ENCODE results near the gene MAP2K5.

The MAP2K5 gene

DNA sequence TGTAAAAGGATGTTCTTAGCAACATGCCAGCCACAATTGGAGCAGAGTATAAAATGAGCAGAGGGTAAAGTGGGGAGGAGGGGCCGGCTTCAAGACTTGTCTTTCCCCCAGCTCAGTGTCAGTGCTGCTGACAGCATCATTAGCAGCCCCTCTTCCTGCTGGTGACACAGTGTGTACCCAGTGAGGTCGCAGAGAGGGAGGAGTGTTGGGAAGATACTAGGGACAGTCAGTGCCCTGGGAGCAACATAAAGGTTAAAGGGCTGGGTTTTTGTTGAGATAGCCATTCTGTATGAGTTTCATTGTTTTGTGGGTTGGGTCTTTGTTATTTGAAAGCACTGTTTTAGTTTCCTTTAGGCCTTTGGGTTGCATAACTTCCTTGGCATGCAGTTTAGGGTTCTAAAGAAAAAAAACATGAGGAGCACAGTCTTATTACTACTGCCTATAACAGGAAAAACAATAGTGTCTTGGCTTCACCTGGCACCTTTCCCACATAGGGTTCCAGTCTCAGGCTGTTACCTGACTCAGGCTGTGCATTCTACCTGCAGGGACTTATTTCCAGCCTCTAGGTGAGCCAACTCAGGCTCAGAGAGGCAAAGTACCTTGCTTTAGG is 188.7 kb downstream of the MAP2K5 start:
- no peak for DNase-seq

DNA sequence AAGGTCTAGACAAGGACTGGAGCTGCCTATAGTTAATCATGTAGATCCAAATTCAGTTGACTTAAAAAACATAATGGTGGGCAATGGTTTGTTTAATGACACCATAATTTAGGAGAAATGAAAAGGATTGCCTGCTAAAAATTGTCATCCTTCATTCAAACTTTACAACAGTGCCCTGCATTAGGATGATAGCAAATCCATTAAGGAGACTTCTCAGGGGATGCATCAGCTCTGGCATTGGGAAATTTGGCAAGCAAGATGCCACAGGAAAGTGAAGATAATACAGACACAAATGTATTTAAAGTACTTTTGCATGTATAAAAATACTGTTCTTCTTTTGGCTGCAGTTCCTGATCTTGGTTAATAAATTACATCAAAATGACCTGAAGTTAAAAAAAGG is 189.7 kb downstream of the MAP2K5 start:
- no peak for DNase-seq

DNA sequence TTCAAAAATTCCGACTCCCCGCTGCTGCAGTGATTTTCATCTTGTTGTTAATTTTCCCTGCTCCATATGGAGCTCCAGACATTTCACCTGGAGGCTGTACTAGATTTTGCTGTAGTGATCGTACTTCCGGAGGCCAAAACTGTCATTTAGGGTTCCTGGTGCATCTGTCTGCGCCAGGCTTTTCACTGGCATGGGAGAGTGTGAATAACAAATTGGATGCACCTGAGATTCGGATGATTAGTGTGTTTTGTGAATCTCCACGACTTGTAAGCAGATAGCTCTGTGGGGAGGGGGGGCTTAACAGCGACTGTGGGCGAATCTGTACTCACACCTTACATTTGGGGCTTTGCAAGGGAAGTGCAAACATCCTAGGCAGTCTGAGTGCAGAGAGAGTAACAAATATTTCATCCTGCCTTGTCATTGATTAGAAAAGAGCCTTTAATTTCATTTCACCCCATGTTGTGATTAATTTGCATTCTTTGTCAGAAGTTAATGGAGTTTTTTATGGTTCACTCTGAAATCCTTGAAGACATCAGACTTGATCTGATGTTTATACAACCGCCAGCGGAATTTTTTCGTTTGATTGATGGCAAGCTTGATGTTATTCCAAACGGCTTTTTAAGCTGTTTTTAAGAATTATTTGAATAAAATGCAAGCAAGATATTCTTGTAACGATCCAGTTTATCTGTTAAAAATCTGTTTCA is 190.3 kb downstream of the MAP2K5 start:
- DNase-seq, result no peak

DNA sequence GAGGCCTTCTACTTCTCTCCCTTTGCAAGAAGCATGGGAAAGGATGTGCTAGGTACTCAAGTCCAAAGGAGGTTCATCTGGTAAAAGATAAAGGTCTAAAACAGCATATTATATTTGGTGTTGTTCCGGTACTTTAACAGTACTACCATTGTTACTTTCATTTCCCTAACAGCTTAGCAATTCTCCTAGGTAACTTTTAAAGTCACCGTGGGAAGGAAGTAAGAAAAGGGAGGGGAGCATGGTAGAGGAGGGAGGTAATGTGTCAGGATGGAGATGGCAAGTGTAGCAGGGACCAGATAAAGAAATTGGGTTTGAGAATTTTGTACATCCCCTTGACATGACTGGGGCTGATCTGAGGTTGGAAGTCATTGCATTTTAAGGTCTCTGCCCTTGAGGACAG is 193.4 kb downstream of the MAP2K5 start:
- no peak for DNase-seq

DNA sequence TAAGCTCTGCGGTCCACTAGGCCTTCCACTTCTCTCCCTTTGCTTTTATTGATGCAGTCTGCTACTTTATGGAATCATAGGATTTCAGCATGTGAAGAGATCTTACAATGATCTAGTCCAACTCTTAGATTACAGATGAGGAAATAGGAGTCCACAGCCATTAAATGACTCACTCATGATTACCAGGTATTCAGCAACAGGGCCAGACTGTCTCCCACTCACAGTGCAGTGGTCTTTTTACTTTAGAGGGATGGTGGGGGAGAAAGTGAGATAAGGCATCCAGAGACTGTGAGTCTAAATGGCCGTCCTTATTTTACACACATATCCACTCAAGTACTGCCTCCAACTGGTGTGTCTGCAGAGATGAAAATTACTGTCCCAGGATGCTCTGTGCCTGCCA is 194.3 kb downstream of the MAP2K5 start:
- no peak for DNase-seq

DNA sequence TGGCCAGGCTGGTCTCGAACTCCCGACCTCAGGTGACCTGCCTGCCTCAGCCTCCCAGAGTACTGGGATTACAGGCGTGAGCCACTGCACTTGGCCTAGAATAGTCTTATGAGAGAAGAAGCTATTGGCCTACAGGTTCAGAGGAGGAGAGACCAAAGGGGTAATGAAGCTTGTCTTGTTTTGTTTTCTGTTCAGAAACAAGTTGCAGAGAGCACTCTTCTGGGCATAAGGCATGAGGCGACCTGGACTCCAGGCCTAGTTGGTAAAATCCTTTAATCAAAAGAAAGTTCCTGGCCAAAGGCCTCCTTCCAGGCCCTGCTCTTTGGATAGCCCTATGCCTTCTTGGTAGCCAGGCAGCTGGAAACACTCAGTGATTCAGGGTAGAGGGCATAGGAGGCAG is 195.6 kb downstream of the MAP2K5 start:
- no peak for DNase-seq

DNA sequence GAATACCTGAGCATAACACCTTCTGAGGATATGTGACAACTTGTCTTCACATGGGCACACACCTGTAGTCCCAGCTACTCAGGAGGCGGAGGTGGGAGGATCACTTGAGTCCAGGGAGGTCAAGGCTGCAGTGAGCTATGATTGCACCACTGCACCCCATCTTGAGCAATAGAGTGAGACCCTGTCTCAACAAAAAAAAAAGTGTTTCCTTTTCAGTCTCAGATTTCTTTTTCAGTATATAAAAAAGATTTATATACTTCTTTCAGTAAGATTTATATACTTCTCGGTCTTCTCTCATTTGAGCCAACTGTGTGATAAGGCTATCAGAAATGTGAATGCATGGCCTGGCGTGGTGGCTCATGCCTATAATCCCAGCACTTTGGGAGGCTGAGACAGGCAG is 197.9 kb downstream of the MAP2K5 start:
- no peak for DNase-seq

DNA sequence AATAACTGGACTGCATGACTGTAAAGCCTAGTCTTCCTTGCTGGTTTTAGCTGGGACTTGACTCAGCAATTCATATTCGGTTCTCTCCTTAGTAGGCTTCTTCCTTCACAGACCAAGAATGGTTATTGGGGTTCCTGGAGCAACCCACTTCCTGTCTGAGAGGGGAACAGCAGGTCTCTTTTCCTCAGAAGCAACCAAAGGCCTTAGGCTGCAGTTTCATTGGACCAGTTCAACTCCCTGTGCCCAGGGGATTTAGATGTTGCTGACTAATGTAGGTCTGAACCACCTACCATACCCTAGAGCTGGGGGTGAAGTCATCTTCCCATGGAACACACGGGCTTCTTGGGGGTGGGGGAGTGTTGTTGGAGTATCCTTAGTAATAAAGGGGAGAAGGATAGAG is 198.8 kb downstream of the MAP2K5 start:
- DNase-seq, result peak; percentile 40

DNA sequence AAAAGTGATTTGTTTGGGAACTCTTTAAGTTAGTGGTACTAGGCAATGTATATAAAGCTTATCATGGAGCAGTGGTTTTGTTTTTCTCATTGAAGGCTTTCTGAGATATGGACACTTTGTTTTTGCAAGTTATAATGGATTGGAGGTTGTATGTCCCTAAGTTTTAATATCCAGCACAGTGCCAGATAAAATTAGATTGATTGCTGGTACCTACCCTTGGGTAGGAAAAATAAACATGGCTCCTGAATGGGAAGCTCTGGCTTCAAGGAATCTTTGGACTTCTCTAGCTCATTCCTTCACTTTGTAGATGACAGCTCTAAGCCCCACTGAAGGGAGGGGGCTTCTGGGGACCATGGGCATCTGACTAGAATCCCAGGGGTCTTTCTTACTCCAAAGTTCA is 201.1 kb downstream of the MAP2K5 start:
- no peak for DNase-seq

DNA sequence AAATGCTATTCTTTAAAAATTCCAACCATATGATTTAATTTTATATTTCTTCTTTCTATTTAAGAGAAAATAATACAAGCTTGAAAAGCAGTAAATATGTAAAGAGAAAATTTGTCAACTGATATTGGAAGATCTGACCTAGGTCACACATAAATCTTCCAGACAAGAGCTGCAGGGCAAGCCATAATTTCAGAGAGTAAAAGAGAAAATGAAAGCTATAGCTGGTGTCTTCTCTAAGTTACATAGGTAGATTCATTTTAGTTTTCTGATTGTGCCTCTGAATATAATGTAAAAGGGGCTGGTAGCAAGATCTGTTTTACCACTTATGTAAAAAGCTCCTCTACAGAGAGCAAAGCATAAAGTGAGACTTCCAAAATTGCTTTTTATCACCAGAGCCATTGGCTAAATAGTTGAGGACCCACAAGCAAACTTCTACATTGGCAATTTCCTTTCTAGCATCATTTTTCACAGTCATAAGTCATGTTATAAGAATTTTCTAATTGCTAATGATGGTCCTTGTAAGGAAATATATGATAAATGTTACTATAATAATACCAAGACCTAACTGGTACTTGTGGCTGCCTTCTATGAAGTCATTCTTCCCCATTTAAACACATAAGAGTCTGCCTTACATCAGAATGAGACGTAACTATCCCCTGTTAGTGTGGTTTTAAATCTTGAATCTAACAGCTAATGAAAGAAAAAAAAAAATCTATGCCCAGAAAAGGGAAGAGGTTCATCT is 202.0 kb downstream of the MAP2K5 start:
- peak; percentile 43 for DNase-seq

DNA sequence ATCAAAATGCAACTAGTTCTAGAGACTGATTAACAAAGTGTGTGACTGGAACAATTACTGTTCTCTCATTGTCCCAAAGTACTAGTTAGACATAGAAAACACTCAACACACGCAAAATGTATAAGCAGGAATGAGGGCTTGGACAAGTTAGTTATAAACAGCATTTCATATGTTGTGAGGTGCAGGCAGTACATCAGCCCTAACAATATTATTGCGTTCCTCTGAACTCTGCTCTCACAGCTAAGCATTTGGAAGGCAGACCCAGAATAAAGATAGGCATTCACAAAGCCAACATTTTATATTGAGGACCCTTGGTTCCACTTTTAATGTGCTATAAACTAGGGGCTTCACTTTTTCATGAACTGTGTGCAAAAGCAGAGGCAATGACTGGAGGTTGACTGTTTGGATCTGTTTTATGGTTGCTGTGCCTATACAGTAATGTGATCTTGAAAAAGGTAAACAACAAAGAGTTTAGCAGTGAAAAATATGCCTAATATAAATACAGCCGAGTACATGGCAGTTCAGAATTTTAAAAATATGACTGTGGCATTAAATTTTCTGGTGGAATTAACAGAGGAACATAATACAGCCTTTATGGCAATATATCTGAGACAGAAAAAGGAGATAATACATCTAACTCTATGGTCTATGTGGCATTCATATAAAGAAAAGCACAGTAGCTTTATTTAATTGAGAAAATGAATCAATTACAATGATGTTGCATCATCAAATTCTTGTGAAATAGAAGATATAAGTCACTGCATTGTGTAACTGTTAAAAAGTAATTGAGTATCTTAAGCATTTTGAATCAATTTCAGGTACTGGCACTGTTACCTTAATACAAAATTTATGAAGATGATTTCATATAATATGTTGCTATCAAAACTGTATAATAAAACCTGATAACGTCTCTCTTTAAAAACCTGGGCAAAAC is 202.8 kb downstream of the MAP2K5 start:
- DNase-seq, result peak; percentile 5

DNA sequence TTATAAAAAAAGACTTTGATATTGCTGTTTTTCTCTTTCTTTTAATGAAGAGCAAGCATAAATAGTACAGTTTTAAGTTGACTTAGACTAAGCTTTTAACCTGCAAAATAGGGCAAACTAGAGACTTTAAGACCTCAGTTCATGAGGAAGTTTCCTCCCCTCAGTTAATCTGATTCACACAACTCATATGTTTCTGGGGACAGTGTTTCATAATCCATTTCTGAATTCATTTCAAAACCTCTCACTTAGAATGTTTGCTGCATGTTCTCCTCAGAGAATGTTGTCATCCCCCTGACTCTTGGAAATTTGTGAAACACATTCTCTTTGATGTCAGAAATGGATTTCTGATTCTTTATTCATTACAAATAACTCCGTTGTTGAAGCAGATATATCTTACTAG is 203.5 kb downstream of the MAP2K5 start:
- peak; percentile 7 for DNase-seq

DNA sequence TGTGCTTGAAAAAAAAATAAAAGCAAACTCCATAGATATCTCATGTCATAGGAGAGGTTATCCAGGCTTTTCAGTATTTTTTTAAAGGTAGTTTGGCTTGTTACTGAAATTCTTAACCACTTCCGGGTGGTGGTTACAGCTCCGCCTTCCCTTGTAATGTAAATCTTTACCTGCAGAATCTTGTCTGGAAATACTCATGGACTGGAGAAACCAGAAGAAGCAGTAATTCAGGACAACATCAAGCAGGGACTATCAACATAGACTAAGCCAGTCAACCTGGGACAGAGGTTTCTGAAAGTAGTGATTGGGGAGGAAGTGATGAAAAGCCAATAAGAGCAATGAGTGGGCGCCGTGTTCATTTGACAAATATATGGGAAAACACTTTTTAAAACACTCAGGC is 203.9 kb downstream of the MAP2K5 start:
- no peak for DNase-seq

DNA sequence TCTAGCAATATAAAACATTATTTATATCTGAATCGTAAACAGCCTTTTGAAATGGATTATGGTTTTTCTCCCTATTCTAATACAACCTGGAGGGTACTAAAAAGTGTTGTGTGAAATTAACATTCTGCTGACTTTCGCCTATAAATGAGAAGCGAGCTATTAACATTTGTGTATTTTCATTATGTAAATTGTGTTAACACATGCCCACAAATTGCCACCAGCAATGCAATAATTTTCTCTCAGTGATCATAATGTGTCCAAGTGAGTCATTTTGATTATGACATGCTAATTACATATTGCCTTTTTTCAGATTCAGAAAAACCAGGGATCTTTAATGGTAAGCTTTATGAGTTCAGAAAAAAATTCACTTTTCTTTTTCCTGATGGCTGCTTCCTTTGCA is 205.4 kb downstream of the MAP2K5 start:
- DNase-seq, result no peak

DNA sequence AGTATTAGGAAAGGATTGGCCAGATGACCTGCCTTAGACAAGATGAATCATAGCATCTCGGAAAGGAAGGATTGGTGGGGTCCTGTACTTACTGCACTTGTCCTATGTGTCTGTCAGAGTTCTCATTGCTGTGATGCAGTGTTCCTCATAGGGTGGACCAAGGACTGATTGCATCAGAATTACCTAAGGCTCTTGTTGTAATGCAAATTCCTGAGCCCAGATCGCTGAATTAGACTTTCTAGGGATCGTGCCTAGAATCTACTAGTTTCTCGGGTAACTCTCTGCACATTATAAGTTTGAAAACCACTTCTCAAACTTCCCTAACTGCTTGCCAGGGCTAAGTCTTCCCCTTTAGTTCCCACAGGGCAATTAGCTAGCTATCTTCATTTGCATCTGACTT is 207.9 kb downstream of the MAP2K5 start:
- DNase-seq, result no peak

DNA sequence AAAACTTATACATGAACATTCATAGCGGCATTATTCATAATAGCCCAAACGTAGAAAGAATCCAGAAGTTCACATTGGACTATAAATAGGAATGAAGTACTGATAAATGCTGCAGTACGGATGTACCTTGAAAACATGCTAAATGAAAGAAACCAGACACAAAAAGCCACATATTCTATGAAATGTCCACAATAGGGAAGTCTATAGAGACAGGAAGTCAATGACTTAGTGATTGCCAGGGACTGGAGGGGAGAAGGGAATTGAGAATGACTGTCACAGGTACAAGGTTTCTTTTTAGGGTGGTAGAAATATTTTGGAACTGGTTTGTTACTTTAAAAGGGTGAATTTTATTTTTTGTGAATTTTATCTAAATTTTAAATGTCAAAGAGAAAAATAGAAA is 211.4 kb downstream of the MAP2K5 start:
- no peak for DNase-seq

DNA sequence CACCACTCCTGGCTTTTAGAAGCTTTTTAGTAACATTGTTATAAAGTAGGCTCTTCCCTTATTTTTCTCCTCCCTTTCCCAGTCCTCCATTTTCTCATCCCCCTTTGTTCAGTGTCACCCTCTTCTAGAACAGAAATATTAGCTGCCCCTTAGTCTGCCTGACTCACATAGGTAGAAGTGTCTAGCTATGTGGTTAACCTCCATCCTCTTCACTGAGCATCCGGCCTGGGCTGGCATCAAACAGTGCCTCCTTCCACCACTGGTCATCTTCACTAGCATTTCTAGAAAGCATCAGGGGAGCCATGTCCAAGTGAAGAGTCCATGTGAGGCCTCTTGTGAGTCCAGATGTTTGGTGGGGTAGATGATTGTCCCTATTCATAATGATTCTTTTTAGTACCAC is 212.8 kb downstream of the MAP2K5 start:
- DNase-seq, result no peak

DNA sequence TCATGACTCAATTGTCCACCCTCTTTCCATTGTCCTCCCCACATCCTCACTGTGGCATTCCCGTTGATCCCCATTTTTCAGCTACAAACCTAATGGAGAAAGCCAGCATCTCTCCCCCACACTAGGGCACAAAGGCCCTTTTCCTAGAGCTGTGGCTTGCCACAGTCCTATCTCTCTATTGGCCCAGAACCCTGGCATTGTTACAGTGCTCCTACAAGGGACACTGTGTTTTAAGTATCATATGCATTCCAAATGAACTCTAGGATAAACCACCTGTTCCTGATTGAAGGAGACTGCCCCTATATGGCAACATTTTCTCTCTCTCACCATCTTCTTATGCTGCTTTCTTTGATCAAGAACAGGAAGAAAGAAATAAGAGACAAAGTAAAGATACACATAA is 213.4 kb downstream of the MAP2K5 start:
- DNase-seq, result no peak

DNA sequence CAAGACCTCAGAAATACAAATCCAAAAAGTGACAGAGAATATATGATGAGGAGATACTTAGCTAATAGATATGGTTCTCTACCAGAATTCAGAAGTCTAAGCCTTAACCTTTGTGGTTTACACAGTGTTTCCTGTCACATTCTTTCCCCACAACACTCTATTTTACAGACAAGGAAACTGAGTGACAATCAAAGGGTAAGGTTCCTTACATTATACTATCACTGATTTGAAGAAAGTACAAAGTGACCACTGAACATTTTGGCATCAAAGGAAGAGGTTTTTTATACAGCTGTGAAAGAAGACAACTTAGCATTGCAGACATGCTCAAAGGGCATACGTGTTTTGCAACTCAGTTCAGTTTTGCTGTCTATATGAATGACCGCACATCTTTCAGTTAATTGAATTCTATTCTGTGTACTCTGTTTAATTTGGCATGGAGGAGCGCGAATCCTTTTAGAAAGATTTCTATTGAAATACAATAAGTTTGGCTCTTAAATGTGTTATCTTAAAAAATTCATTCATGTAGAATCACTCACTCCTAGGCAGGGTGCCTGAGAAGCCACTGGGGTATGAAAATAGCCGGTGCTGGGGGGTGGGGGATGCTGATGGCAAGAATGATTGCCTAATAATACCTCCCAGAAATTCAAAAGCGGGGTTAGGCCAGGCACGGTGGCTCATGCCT is 216.3 kb downstream of the MAP2K5 start:
- no peak for DNase-seq

DNA sequence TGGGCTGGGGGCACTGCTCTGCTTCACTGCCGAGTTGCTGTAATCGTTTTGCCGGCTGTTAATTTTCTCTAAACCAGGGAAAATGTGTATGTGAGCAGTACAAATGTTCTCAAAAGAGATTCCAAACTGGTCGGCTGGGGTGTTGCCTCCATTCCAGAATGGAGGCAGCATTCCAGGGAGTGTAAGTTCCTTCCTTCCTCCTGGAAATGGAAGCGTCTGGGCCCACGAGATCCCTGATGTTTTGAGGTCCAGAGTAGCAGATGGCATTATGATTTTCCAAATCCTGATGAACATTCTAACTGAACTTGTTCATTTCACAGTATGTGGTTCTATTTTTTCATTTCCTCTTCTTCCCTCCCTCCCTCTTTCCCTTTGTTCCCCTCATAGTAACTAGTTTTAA is 218.4 kb downstream of the MAP2K5 start:
- DNase-seq, result no peak

DNA sequence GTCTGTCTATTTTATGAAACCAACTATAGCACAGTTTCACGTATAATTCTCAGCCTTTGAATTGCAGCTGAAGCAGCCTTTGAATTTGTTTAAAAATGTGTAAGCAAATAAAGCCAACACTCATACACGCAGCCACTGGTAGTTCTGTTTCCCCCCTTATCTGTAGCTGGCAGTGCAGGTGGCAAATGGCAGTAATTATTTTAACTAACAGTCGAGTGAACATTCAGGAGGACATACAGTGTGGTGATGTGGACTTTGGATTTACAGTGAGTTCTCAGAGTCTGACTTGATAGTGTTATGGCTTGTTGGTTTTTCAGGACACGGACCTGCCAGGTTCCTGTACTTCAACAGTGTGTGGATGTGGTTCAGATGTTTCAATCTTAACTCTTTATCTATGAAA is 218.8 kb downstream of the MAP2K5 start:
- no peak for DNase-seq

DNA sequence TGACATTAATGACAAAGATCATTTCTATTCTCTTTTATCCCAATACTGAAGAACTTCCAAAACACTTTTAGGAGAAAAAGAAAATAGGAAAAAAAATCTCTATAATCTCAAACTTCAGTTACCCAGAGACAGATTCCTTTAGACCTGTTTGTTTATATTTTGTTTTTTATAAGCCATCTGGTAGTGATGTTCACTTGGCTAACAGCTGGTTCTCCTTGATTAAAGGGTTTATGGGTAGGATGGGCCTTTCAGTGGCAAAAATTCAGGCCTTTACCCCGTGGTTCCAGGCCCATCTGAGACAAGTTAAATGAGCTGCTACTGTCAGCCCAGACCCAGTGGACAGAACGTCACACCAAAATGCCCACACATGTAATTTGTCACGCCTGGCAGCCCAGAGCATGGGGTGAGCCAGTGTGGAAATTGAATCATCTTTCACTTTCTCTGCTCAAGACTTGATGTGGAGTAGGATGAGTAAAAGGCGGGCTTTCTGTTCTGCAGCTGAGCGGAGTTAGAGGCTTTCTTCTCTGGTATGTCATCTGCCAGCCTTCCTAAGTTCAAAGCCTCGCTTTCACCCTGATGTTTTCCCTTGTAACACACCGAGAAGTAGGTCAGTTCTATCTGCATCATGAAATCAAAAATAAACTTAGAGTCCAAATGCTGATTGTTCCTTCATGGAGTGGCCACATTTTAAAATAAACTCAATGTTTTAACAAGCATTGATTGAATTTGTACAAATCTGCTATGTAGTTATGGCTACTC is 220.3 kb downstream of the MAP2K5 start:
- no peak for DNase-seq

Measured in fibroblast of skin of back (primary cell).